Liver (tissue), 9 donors: ENCODE results near the gene EHD1. TPM values are rescaled to one million over a fixed set of nuclear protein-coding genes. Genes with fewer than 3 reads are reported as not detected.

ENCODE experiments used
- DNase-seq: peaks from one replicate; pipeline ENCODE4 v3.0.0-alpha.2; 2017; ENCODE audit warnings: low spot score
- H3K27ac ChIP-seq, 2 donors: one replicate each; pipeline ENCODE4 v1.7.0; 2013; ENCODE audit warnings: inconsistent platforms in 2 of 2, low read length in 2 of 2, control low read depth in 1 of 2, low read depth in 1 of 2, mild to moderate bottlenecking in 1 of 2
- H3K27me3 ChIP-seq, 4 donors: one replicate each; pipeline versions ENCODE4 v1.6.1 to v1.7.0; 2013; ENCODE audit warnings: low read length in 3 of 4, inconsistent platforms in 1 of 4, mild to moderate bottlenecking in 1 of 4, moderate library complexity in 1 of 4; ENCODE audit not compliant: control insufficient read depth in 4 of 4, insufficient read depth in 4 of 4
- H3K36me3 ChIP-seq, 4 donors: one replicate each; pipeline versions ENCODE4 v1.6.1 to v1.7.0; 2013; ENCODE audit warnings: low read length in 3 of 4, mild to moderate bottlenecking in 3 of 4, low read depth in 1 of 4, moderate library complexity in 1 of 4; ENCODE audit not compliant: control insufficient read depth in 4 of 4, insufficient read depth in 3 of 4
- H3K4me1 ChIP-seq, 4 donors: one replicate each; pipeline versions ENCODE4 v1.6.1 to v1.7.0; 2013; ENCODE audit warnings: low read length in 3 of 4, mild to moderate bottlenecking in 3 of 4, moderate library complexity in 1 of 4; ENCODE audit not compliant: control insufficient read depth in 4 of 4, insufficient read depth in 4 of 4
- H3K4me3 ChIP-seq, 3 donors: one replicate each; pipeline versions ENCODE4 v1.6.1 to v1.7.0; 2013; ENCODE audit warnings: low read length in 3 of 3, control low read depth in 1 of 3, low read depth in 1 of 3, mild to moderate bottlenecking in 1 of 3
- H3K9ac ChIP-seq, 2 donors: one replicate each; pipeline ENCODE4 v1.7.0; 2013; ENCODE audit warnings: low read length in 2 of 2, mild to moderate bottlenecking in 2 of 2, moderate library complexity in 2 of 2, control low read depth in 1 of 2, low read depth in 1 of 2
- H3K9me3 ChIP-seq, 4 donors: one replicate each; pipeline versions ENCODE4 v1.6.1 to v1.7.0; 2013; ENCODE audit warnings: low read length in 3 of 4; ENCODE audit not compliant: control insufficient read depth in 4 of 4
- EGR1 ChIP-seq, 2 donors: IDR thresholded peaks; 2 replicates each; pipeline ENCODE4 v1.6.1; 2016 to 2018; ENCODE audit warnings: antibody characterized with exemption in 2 of 2, low read depth in 2 of 2
- FOXA1 ChIP-seq: IDR thresholded peaks from 2 replicates; pipeline ENCODE4 v1.6.1; 2016; ENCODE audit warnings: antibody characterized with exemption
- FOXA2 ChIP-seq: IDR thresholded peaks from 2 replicates; pipeline ENCODE4 v1.6.1; 2016; ENCODE audit warnings: antibody characterized with exemption
- GABPA ChIP-seq, 2 donors: IDR thresholded peaks in 1 of 2; conservative IDR thresholded peaks in 1 of 2; 2 replicates each; pipeline ENCODE4 v1.6.1; 2016; ENCODE audit warnings: antibody characterized with exemption in 2 of 2, mild to moderate bottlenecking in 1 of 2, moderate library complexity in 1 of 2
- HNF4A ChIP-seq, 2 donors: conservative IDR thresholded peaks; 2 replicates each; pipeline ENCODE4 v1.6.1; 2016; ENCODE audit warnings: antibody characterized with exemption in 2 of 2, mild to moderate bottlenecking in 2 of 2
- HNF4G ChIP-seq: IDR thresholded peaks from 2 replicates; pipeline ENCODE4 v1.6.1; 2016; ENCODE audit warnings: antibody characterized with exemption
- JUND ChIP-seq, 2 donors: IDR thresholded peaks; 2 replicates each; pipeline ENCODE4 v1.6.1; 2016; ENCODE audit warnings: antibody characterized with exemption in 2 of 2
- NR2F2 ChIP-seq: IDR thresholded peaks from 2 replicates; pipeline ENCODE4 v1.6.1; 2016; ENCODE audit warnings: antibody characterized with exemption
- RAD21 ChIP-seq, 2 donors: IDR thresholded peaks; 2 replicates each; pipeline ENCODE4 v1.6.1; 2016; ENCODE audit warnings: antibody characterized with exemption in 2 of 2, mild to moderate bottlenecking in 2 of 2
- RXRA ChIP-seq, 2 donors: IDR thresholded peaks; 2 replicates each; pipeline ENCODE4 v1.6.1; 2017 to 2018; ENCODE audit warnings: antibody characterized with exemption in 2 of 2, mild to moderate bottlenecking in 1 of 2
- SP1 ChIP-seq: IDR thresholded peaks from 2 replicates; pipeline ENCODE4 v1.6.1; 2018; ENCODE audit warnings: antibody characterized with exemption, mild to moderate bottlenecking
- TAF1 ChIP-seq: conservative IDR thresholded peaks from 2 replicates; pipeline ENCODE4 v1.6.1; 2016; ENCODE audit warnings: antibody characterized with exemption, mild to moderate bottlenecking
- YY1 ChIP-seq: IDR thresholded peaks from 2 replicates; pipeline ENCODE4 v1.6.1; 2016; ENCODE audit warnings: antibody characterized with exemption, mild to moderate bottlenecking
- WGBS: extraction: QIAGEN DNeasy Blood & Tissue Kit; methylation state at CpG from one replicate; pipeline ENCODE4 v1.1.7; 2013; 5-methylcytosine and 5-hydroxymethylcytosine counted together
- polyA plus RNA-seq, 2 donors: library from polyadenylated mRNA; stranded (reverse) in 1 of 2; unstranded in 1 of 2; fragments of 200-250 nt in 1 of 2; fragments of >200 nt in 1 of 2; fragmentation: Nextera tagmentation in 1 of 2; extraction: Ambion mirVana in 1 of 2; gene quantifications; one replicate each; pipeline versions ENCODE4 v1.2.1 to v1.2.3, GENCODE V29; 2013 to 2015
- total RNA-seq, 2 donors: library from RNA; depleted of rRNA; stranded (reverse); fragments of >200 nt; gene quantifications; one replicate each; pipeline ENCODE4 v1.2.3, GENCODE V29; 2014
- TF ChIP-seq, protein P1 (sequence below): fragments of 150-350 bp; IDR thresholded peaks from 2 replicates; pipeline ENCODE4 v1.5.1; 2017; ENCODE audit warnings: improper control_type of control experiment, low read depth, low read length; ENCODE audit not compliant: missing input control
- TF ChIP-seq, protein P2 (sequence below): IDR thresholded peaks from 2 replicates; pipeline ENCODE4 v1.6.1; 2016; ENCODE audit warnings: antibody characterized with exemption
- TF ChIP-seq, protein P3 (sequence below): IDR thresholded peaks from 2 replicates; pipeline ENCODE4 v1.6.1; 2016; ENCODE audit warnings: antibody characterized with exemption
- TF ChIP-seq, protein P4 (sequence below): IDR thresholded peaks from 2 replicates; pipeline ENCODE4 v1.6.1; 2016; ENCODE audit warnings: antibody characterized with exemption, mild to moderate bottlenecking
- TF ChIP-seq, protein P5 (sequence below): IDR thresholded peaks from 2 replicates; pipeline ENCODE4 v1.6.1; 2016; ENCODE audit warnings: antibody characterized with exemption
- donor health status: healthy.
- donor health status: healthy.
- donor health status: healthy.
- donor health status: healthy.
- donor health status: healthy.

EHD1 gene
- total and polyA plus RNA-seq, 4 donors = 8.3 to 36.4 (median 19.2) TPM

DNA sequence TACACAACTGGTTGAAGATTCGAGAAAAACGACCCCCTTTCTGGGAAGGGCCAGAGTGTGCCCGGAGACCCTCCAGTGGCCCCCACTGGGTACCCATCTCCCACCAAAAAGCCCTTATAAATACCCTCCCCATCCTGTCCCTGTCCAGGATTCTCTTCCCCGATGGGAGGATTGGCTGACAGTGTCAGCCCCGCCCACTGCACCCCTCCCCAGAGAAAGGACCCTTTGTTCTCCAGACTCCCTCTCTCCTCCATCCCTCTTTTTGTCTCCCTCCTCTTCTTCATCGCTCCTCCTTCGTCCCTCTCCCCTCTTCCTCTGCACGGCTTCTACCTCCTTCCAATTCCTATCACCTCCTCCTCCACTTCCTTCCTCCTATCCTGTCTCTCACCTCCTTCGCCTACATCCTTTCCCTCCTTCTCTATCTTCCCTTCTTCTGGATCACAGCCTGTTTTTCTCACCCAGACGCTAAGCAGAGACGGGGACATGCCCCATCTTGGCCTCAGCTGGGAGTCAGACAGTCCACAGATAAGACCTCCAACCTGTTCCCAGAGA is 54.8 kb downstream of the EHD1 start (continued):
- TF ChIP-seq YY1 = no peak

DNA sequence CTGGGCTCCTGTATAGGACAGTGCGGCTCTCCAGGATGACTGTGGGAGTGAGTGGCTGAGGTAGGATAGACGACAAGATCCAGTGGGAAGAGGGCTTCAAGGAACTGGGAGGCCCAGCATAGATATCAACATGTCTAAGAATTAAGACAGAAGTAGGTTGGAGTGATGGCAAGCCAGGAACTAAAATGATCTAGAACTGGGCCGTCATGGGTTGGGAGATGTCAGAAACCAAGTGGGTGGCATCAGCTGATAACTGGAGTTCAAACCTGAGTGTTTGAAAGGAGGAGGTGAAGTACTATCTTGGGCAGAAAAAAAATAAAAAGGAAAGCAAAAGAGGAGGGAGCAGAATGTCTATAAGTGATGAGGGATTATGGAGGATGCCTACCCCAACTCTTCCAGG is 60.9 kb downstream of the EHD1 start:
- H3K36me3 ChIP-seq = no peaks in the 10 kb centered on the region
- DNase-seq = no peak
- no peak overlapping the region for H3K9ac ChIP-seq
- TF ChIP-seq HNF4A (conservative IDR thresholded peaks at IDR 0.05) = no peak
- TF ChIP-seq RAD21 (IDR thresholded peaks at IDR 0.05) = no peak
- TF ChIP-seq, protein P1, sequence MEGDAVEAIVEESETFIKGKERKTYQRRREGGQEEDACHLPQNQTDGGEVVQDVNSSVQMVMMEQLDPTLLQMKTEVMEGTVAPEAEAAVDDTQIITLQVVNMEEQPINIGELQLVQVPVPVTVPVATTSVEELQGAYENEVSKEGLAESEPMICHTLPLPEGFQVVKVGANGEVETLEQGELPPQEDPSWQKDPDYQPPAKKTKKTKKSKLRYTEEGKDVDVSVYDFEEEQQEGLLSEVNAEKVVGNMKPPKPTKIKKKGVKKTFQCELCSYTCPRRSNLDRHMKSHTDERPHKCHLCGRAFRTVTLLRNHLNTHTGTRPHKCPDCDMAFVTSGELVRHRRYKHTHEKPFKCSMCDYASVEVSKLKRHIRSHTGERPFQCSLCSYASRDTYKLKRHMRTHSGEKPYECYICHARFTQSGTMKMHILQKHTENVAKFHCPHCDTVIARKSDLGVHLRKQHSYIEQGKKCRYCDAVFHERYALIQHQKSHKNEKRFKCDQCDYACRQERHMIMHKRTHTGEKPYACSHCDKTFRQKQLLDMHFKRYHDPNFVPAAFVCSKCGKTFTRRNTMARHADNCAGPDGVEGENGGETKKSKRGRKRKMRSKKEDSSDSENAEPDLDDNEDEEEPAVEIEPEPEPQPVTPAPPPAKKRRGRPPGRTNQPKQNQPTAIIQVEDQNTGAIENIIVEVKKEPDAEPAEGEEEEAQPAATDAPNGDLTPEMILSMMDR = no peak
- TF ChIP-seq EGR1 (IDR thresholded peaks at IDR 0.05; ENCODE audit: low read depth in 2 of 2) = no peak
- TF ChIP-seq YY1 = no peak
- TF ChIP-seq, protein P2, sequence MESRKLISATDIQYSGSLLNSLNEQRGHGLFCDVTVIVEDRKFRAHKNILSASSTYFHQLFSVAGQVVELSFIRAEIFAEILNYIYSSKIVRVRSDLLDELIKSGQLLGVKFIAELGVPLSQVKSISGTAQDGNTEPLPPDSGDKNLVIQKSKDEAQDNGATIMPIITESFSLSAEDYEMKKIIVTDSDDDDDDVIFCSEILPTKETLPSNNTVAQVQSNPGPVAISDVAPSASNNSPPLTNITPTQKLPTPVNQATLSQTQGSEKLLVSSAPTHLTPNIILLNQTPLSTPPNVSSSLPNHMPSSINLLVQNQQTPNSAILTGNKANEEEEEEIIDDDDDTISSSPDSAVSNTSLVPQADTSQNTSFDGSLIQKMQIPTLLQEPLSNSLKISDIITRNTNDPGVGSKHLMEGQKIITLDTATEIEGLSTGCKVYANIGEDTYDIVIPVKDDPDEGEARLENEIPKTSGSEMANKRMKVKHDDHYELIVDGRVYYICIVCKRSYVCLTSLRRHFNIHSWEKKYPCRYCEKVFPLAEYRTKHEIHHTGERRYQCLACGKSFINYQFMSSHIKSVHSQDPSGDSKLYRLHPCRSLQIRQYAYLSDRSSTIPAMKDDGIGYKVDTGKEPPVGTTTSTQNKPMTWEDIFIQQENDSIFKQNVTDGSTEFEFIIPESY = no peak
- TF ChIP-seq, protein P3, sequence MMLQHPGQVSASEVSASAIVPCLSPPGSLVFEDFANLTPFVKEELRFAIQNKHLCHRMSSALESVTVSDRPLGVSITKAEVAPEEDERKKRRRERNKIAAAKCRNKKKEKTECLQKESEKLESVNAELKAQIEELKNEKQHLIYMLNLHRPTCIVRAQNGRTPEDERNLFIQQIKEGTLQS = no peak
- no peak for TF ChIP-seq TAF1
- no peak for TF ChIP-seq NR2F2
- no peak for TF ChIP-seq FOXA1
- no peak for TF ChIP-seq HNF4G
- TF ChIP-seq GABPA (IDR thresholded peaks at IDR 0.05 in 1 of 2, conservative IDR thresholded peaks at IDR 0.05 in 1 of 2) = no peak
- TF ChIP-seq, protein P4, sequence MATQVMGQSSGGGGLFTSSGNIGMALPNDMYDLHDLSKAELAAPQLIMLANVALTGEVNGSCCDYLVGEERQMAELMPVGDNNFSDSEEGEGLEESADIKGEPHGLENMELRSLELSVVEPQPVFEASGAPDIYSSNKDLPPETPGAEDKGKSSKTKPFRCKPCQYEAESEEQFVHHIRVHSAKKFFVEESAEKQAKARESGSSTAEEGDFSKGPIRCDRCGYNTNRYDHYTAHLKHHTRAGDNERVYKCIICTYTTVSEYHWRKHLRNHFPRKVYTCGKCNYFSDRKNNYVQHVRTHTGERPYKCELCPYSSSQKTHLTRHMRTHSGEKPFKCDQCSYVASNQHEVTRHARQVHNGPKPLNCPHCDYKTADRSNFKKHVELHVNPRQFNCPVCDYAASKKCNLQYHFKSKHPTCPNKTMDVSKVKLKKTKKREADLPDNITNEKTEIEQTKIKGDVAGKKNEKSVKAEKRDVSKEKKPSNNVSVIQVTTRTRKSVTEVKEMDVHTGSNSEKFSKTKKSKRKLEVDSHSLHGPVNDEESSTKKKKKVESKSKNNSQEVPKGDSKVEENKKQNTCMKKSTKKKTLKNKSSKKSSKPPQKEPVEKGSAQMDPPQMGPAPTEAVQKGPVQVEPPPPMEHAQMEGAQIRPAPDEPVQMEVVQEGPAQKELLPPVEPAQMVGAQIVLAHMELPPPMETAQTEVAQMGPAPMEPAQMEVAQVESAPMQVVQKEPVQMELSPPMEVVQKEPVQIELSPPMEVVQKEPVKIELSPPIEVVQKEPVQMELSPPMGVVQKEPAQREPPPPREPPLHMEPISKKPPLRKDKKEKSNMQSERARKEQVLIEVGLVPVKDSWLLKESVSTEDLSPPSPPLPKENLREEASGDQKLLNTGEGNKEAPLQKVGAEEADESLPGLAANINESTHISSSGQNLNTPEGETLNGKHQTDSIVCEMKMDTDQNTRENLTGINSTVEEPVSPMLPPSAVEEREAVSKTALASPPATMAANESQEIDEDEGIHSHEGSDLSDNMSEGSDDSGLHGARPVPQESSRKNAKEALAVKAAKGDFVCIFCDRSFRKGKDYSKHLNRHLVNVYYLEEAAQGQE = no peak
- no peak for TF ChIP-seq RXRA (IDR thresholded peaks at IDR 0.05)
- TF ChIP-seq, protein P5, sequence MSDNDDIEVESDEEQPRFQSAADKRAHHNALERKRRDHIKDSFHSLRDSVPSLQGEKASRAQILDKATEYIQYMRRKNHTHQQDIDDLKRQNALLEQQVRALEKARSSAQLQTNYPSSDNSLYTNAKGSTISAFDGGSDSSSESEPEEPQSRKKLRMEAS = no peak
- no peak for TF ChIP-seq JUND (IDR thresholded peaks at IDR 0.05)
- no peak for TF ChIP-seq SP1
- no peak for TF ChIP-seq FOXA2
- no peak overlapping the region for H3K27ac ChIP-seq
- H3K4me3 ChIP-seq = no peak overlapping the region
- H3K9me3 ChIP-seq = no peaks in the 10 kb centered on the region
- WGBS = 92% methylated on average over 3 of the region's 3 CpGs
- peaks cover 2 to 12% (median 10%) of the 10 kb centered on the region in 4 donors for H3K4me1 ChIP-seq
- H3K27me3 ChIP-seq = no peaks in the 10 kb centered on the region
